SK-N-MC (cell line): ENCODE results near the gene LRIG2.

Experiments
- EZH2 ChIP-seq: fragments of 200-600 bp; sonication (generic); IDR thresholded peaks from one replicate; pipeline ENCODE4 v1.6.1; 2017; ENCODE audit warnings: antibody characterized with exemption
- POLR2AphosphoS5 ChIP-seq: IDR thresholded peaks from 2 replicates; pipeline ENCODE4 v1.6.1; 2012; ENCODE audit warnings: mild to moderate bottlenecking, low read depth, low read length, borderline replicate concordance

DNA sequence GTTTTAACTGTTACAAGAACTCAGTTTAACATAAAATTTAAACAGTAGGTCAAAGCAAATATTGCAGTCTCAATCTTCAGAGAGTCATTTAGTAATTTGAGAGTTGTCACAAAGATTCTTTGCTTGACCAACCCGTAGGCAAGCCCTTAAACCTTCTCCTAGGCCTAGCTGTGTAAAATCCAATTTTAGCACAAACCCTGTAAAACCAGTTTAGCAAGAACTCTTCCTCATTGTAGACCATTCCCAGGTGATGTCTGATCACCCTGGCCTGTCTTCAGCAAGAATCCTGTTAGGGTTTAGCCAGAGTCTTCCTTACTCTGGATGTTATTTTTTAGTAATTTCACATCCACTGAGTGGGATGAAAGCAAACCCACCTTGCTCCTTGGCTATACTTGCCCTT, 30.1 kb downstream of the LRIG2 start:
- TF ChIP-seq POLR2AphosphoS5: no peak
- no peak for TF ChIP-seq EZH2
